K562 (cell line): Measurements from ENCODE around the gene WDR44. TPM values are rescaled to one million over a fixed set of nuclear protein-coding genes. Genes with fewer than 3 reads are reported as not detected.

Experiments
- ATAC-seq: fragments of 200-7000 bp; cut with Tn5 transposase; 3 replicates; pipeline ENCODE4 v1.9.1; 2020; ENCODE audit warnings: moderate library complexity
- BruUV-seq: library from RNA; stranded (reverse); fragments of 400-500 nt; replicated peaks from 2 replicates; lab custom pipeline; 2021; lab: Mats Ljungman, UMichigan
- CTCF ChIA-PET: fragments of 300-600 bp; formaldehyde crosslinking; extraction: SDS; loops from one replicate; lab custom pipeline; 2021; ENCODE audit warnings: low intra/inter-chr PET ratio; lab: Yijun Ruan, JAX
- POLR2A ChIA-PET: fragments of 300-600, 350-650 bp; sonication (Branson Sonifier 250); formaldehyde crosslinking; extraction: SDS; loops from one replicate; lab custom pipeline; 2021; ENCODE audit warnings: antibody characterized with exemption, inconsistent platforms; lab: Yijun Ruan, JAX
- DNase-seq, 4 experiments: peaks; one replicate each; pipeline versions ENCODE4 v3.0.0 to v3.0.0-alpha.2; 2011 to 2018; ENCODE audit warnings: low spot score in 3 of 4, mixed read lengths in 3 of 4; ENCODE audit errors: extremely low read depth in 1 of 4
- FAIRE-seq: peaks from 2 replicates; lab custom pipeline; 2011; peaks lifted over from hg19 to GRCh38; lab: Jason Lieb, UNC
- H2AFZ ChIP-seq: 2 replicates; pipeline ENCODE4 v1.6.0; 2011; ENCODE audit warnings: low read depth, low read length, control low read depth, inconsistent platforms
- H3K27ac ChIP-seq: fragments of 200-600 bp; 3 replicates; pipeline ENCODE4 v1.8.0; 2011; ENCODE audit warnings: low read depth, mild to moderate bottlenecking, control low read depth, inconsistent platforms, low read length, moderate library complexity, mixed read lengths; ENCODE audit errors: extremely low read depth
- H3K27me3 ChIP-seq, 2 experiments: fragments of 300-600 bp in 1 of 2; 2 replicates in 1 of 2; 3 replicates in 1 of 2; pipeline versions ENCODE4 v1.6.0 to v1.8.0; 2011; ENCODE audit warnings: inconsistent platforms in 2 of 2, low read length in 2 of 2, mild to moderate bottlenecking in 1 of 2, mixed read lengths in 1 of 2, moderate library complexity in 1 of 2; ENCODE audit not compliant: control insufficient read depth in 2 of 2, insufficient read depth in 2 of 2
- H3K36me3 ChIP-seq: fragments of 300-600 bp; 3 replicates; pipeline ENCODE4 v1.8.0; 2011; ENCODE audit warnings: mild to moderate bottlenecking, low read length, inconsistent platforms; ENCODE audit not compliant: control insufficient read depth, insufficient read depth
- H3K4me1 ChIP-seq, 2 experiments: fragments of 200-600 bp in 1 of 2; replicated peaks in 1 of 2; 2 replicates in 1 of 2; 3 replicates in 1 of 2; pipeline versions ENCODE4 v1.5.1 to v1.8.0; 2011; ENCODE audit warnings: inconsistent platforms in 2 of 2, low read length in 2 of 2, mild to moderate bottlenecking in 1 of 2, mixed read lengths in 1 of 2, moderate library complexity in 1 of 2; ENCODE audit not compliant: control insufficient read depth in 2 of 2, insufficient read depth in 2 of 2
- H3K4me2 ChIP-seq: 2 replicates; pipeline ENCODE4 v1.6.1; 2011; ENCODE audit warnings: low read length, control low read depth, inconsistent platforms, mixed read lengths; ENCODE audit not compliant: insufficient read depth
- H3K4me3 ChIP-seq: fragments of 200-600 bp; sonication (generic), shearing (Covaris generic); 2 replicates; pipeline ENCODE4 v1.5.1; 2016; ENCODE audit warnings: control low read depth, inconsistent platforms
- H3K79me2 ChIP-seq: fragments of 200-600 bp; 3 replicates; pipeline ENCODE4 v1.8.0; 2011; ENCODE audit warnings: low read length, inconsistent platforms; ENCODE audit not compliant: control insufficient read depth, insufficient read depth
- H3K9ac ChIP-seq, 2 experiments: 2 replicates each; pipeline versions ENCODE4 v1.6.0 to v1.6.1; 2011; ENCODE audit warnings: low read depth in 2 of 2, low read length in 2 of 2, control low read depth in 1 of 2, inconsistent platforms in 1 of 2, mild to moderate bottlenecking in 1 of 2, mixed read lengths in 1 of 2; ENCODE audit not compliant: insufficient read depth in 1 of 2
- H3K9me1 ChIP-seq: one replicate; pipeline ENCODE4 v1.6.0; 2011; ENCODE audit warnings: inconsistent platforms, mild to moderate bottlenecking, low read length, moderate library complexity; ENCODE audit not compliant: control insufficient read depth, insufficient read depth
- H3K9me3 ChIP-seq: replicated peaks from 2 replicates; pipeline ENCODE4 v1.5.1; 2011; ENCODE audit warnings: low read depth, low read length, inconsistent platforms; ENCODE audit not compliant: control insufficient read depth, insufficient read depth
- H4K20me1 ChIP-seq: replicated peaks from 2 replicates; pipeline ENCODE4 v1.6.1; 2011; ENCODE audit warnings: low read length, inconsistent platforms, mixed read lengths; ENCODE audit not compliant: control insufficient read depth, insufficient read depth
- AFF1 ChIP-seq, 2 experiments: fragments of 450-650 bp; IDR thresholded peaks; 2 replicates each; pipeline ENCODE4 v1.6.1; 2018; ENCODE audit warnings: mild to moderate bottlenecking in 2 of 2, low read depth in 1 of 2; ENCODE audit not compliant: partially characterized antibody in 2 of 2
- CEBPG ChIP-seq, 3 experiments: fragments of 200-800 bp in 1 of 3; sonication (Bioruptor generic) in 1 of 3; sonication (generic) in 1 of 3; formaldehyde crosslinking in 1 of 3; IDR thresholded peaks in 2 of 3; conservative IDR thresholded peaks in 1 of 3; 2 replicates each; pipeline versions ENCODE4 v1.6.1 to v1.8.0; 2016 to 2022; ENCODE audit warnings: missing compliant biosample characterization in 2 of 3, missing genetic modification characterization in 2 of 3, mild to moderate bottlenecking in 1 of 3, missing genetic modification reagents in 1 of 3
- CTBP1 ChIP-seq: fragments of 450-650 bp; IDR thresholded peaks from 2 replicates; pipeline ENCODE4 v1.6.1; 2016; ENCODE audit warnings: borderline replicate concordance
- JUN ChIP-seq, 2 experiments: sonication (generic) in 1 of 2; formaldehyde crosslinking in 1 of 2; IDR thresholded peaks; 2 replicates each; pipeline versions ENCODE4 v1.6.1 to v1.8.0; 2012 to 2022; ENCODE audit warnings: borderline replicate concordance in 2 of 2, mild to moderate bottlenecking in 2 of 2, improper control_type of control experiment in 1 of 2, low read depth in 1 of 2, low read length in 1 of 2, missing genetic modification reagents in 1 of 2
- JUND ChIP-seq, 2 experiments: IDR thresholded peaks; 2 replicates in 1 of 2; 3 replicates in 1 of 2; pipeline ENCODE4 v1.6.1; 2011; ENCODE audit warnings: borderline replicate concordance in 2 of 2, low read depth in 2 of 2, low read length in 2 of 2, improper control_type of control experiment in 1 of 2, missing biosample characterization in 1 of 2, missing genetic modification characterization in 1 of 2, missing genetic modification reagents in 1 of 2
- RBM25 ChIP-seq: fragments of 200-400 bp; formaldehyde crosslinking; IDR thresholded peaks from 2 replicates; pipeline ENCODE4 v1.6.1; 2018; ENCODE audit warnings: low read length, low read depth, moderate library complexity; ENCODE audit not compliant: severe bottlenecking
- SMAD4 ChIP-seq: fragments of 250-450 bp; sonication (Bioruptor Pico); conservative IDR thresholded peaks from 2 replicates; pipeline ENCODE4 v1.8.0; 2021; ENCODE audit warnings: inconsistent platforms, mild to moderate bottlenecking, moderate library complexity
- SMARCA5 ChIP-seq: fragments of 450-650 bp; IDR thresholded peaks from 2 replicates; pipeline ENCODE4 v1.6.1; 2016
- SMARCE1 ChIP-seq: fragments of 450-650 bp; IDR thresholded peaks from 2 replicates; pipeline ENCODE4 v1.7.1; 2016; ENCODE audit warnings: mild to moderate bottlenecking
- STAT5B ChIP-seq: fragments of 250-450 bp; sonication (Bioruptor Pico); IDR thresholded peaks from 2 replicates; pipeline ENCODE4 v1.8.0; 2021; ENCODE audit warnings: mild to moderate bottlenecking, inconsistent platforms
- TFAP4 ChIP-seq: sonication (generic); formaldehyde crosslinking; IDR thresholded peaks from 2 replicates; pipeline ENCODE4 v1.8.0; 2022; ENCODE audit warnings: missing genetic modification reagents, mild to moderate bottlenecking, moderate library complexity, borderline replicate concordance
- ZNF263 ChIP-seq: sonication (generic); formaldehyde crosslinking; IDR thresholded peaks from 2 replicates; pipeline ENCODE4 v1.8.0; 2022; ENCODE audit warnings: mild to moderate bottlenecking, missing genetic modification reagents, borderline replicate concordance
- WGBS: fragments of 100-300 bp; shearing (Covaris generic); methylation state at CpG from one replicate; pipeline ENCODE4 v1.1.6; 2016; ENCODE audit warnings: low coverage, mixed read lengths; ENCODE audit not compliant: insufficient coverage; ENCODE audit errors: missing lambda C conversion rate; 5-methylcytosine and 5-hydroxymethylcytosine counted together
- in situ Hi-C: fragments of 300-500 bp; cut with MboI; formaldehyde crosslinking; loops from 4 replicates; pipeline ENCODE4 v1.15.0; 2018; ENCODE audit warnings: inconsistent platforms, mixed read lengths
- intact Hi-C: fragments of 100-400 bp; cut with micrococcal nuclease; formaldehyde crosslinking; loops from 2 replicates; pipeline ENCODE4 v1.14.2; 2022
- polyA plus RNA-seq, 8 experiments: library from polyadenylated mRNA; depleted of rRNA in 4 of 8; stranded (reverse) in 5 of 8; unstranded in 3 of 8; fragments of >200 nt; fragmentation: Nextera tagmentation in 2 of 8; fragmentation: Illumina TruSeq in 1 of 8; extraction: Ambion mirVana in 2 of 8; extraction: Trizol in 1 of 8; gene quantifications; 2 replicates each; pipeline versions ENCODE4 v1.2.1 to v1.2.3, GENCODE V29; 2011 to 2014; ENCODE audit warnings: inconsistent platforms in 1 of 8, missing spikeins in 1 of 8
- total RNA-seq, 7 experiments: library from RNA; depleted of rRNA in 6 of 7; stranded (reverse); fragments of >200 nt in 6 of 7; fragmentation: Illumina TruSeq in 2 of 7; extraction: Trizol in 2 of 7; gene quantifications; 2 replicates each; pipeline versions ENCODE4 v1.2.1 to v1.2.3, GENCODE V29; 2011 to 2021; ENCODE audit warnings: low replicate concordance in 1 of 7

The WDR44 gene
- total and polyA plus RNA-seq, 9 of the 15 experiments (the other 6 are each of a cell fraction or from before 2014, with no cell fraction given), result 5.6 to 20.0 (median 14.6) TPM

DNA sequence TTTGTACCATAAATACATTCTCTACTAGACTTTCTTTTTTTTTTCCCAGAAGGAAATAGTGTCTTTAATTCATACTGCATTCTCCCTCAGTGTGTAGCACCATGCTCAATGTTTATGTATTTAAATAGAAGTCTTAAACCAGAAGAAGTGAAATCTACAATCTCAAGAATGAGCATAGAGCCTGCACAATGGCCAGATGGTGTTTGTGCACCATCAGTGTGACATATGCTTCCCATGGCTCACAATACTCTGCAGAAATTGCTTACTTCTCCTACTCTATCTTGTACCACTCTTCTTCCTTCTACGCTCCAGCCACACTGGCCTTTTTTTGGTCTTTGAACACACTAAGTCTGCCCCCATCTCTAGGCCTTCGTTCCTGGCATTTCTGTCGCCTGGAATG lies 147.1 kb downstream of the WDR44 start (continued):
- no peak for TF ChIP-seq AFF1 (IDR thresholded peaks at IDR 0.05; ENCODE audit: low read depth in 1 of 2, partially characterized antibody in 2 of 2)

GRCh38 chrX:118493653-118494297 lies 147.9 kb downstream of the WDR44 start:
- H3K9ac ChIP-seq, result no peak overlapping the region
- ChIA-PET POLR2A (no interaction called here), CTCF (no interaction called here)
- WGBS, result 0% methylated on average over 2 of the region's 3 CpGs
- no peaks in the 10 kb centered on the region for H3K27me3 ChIP-seq
- FAIRE-seq (peak; percentile 72), DNase-seq (peak in 3 of 4 experiments; percentile 20 to 51 (median 23)), ATAC-seq (no peak)
- H2AFZ ChIP-seq, result peak overlapping the region; percentile 91
- H3K9me1 ChIP-seq, result no peaks in the 10 kb centered on the region
- no peak overlapping the region for H3K4me3 ChIP-seq
- no TSS peak for BruUV-seq
- peaks cover 30% of the 10 kb centered on the region for H3K79me2 ChIP-seq
- H3K27ac ChIP-seq, result peak overlapping the region; percentile 76; the same call in 1 of the 3 replicates
- H3K36me3 ChIP-seq, result peaks cover 9% of the 10 kb centered on the region; the same call in 1 of the 3 replicates
- H3K9me3 ChIP-seq, result no peaks in the 10 kb centered on the region
- H3K4me2 ChIP-seq, result no peak overlapping the region
- intact Hi-C loops, result loop anchor here (2.0 kb wide), 1 partner anchor 31 kb away; no protein-coding TSS in a partner anchor
- H4K20me1 ChIP-seq, result no peaks in the 10 kb centered on the region; the same call in 1 of the 2 replicates
- in situ Hi-C loops, result no loop called here
- H3K4me1 ChIP-seq, result peaks cover 23 to 32% of the 10 kb centered on the region in 2 experiments
- TF ChIP-seq CTBP1, result no peak
- TF ChIP-seq SMARCA5, result peak; percentile 23; the same call in 1 of the 2 replicates
- peak; percentile 82 for TF ChIP-seq JUND (IDR thresholded peaks at IDR 0.05; ENCODE audit: borderline replicate concordance, low read depth, low read length)
- peak; percentile 72; the same call in 2 of the 3 replicates for TF ChIP-seq JUND (tag; IDR thresholded peaks at IDR 0.05; ENCODE audit: borderline replicate concordance, low read depth, low read length)
- peak; percentile 85 for TF ChIP-seq RBM25
- peak; percentile 58; the same call in 1 of the 2 replicates for TF ChIP-seq ZNF263 (CRISPR knock-in tag)
- TF ChIP-seq CEBPG (CRISPR knock-in tag; IDR thresholded peaks at IDR 0.05), result peak; percentile 78
- 0 out of 4 replicates have a peak, but pooled peaks of 1 of the 2 experiments have one; percentile 23 for TF ChIP-seq CEBPG (tag; conservative IDR thresholded peaks at IDR 0.05 in 1 of 2, IDR thresholded peaks at IDR 0.05 in 1 of 2)
- 0 out of 2 replicates have a peak, but pooled peaks have one; percentile 38 for TF ChIP-seq SMAD4 (CRISPR knock-in tag)
- 0 out of 2 replicates have a peak, but pooled peaks have one; percentile 57 for TF ChIP-seq SMARCE1
- no peak for TF ChIP-seq STAT5B (CRISPR knock-in tag)
- TF ChIP-seq JUN (IDR thresholded peaks at IDR 0.05; ENCODE audit: borderline replicate concordance, low read depth, low read length), result peak; percentile 52; the same call in 1 of the 2 replicates
- TF ChIP-seq JUN (CRISPR knock-in tag; IDR thresholded peaks at IDR 0.05; ENCODE audit: borderline replicate concordance), result no peak
- TF ChIP-seq TFAP4 (CRISPR knock-in tag), result no peak
